Measurements from ENCODE around the gene PLCD3.

GRCh38 chr17:45123076-45123770 lies 9.1 kb downstream of the PLCD3 start:
- no peak for TF ChIP-seq CTCF (IDR thresholded peaks at IDR 0.05 in 4 of 5, conservative IDR thresholded peaks at IDR 0.05 in 1 of 5)
- TF ChIP-seq POLR2A (IDR thresholded peaks at IDR 0.05): no peak

Measured in gastrocnemius medialis (tissue), 4 donors.